ENCODE data around the gene AKAP3. TPM values are rescaled to one million over a fixed set of nuclear protein-coding genes. Genes with fewer than 3 reads are reported as not detected.

Gene AKAP3
- total RNA-seq, 1 donor from 2014 or later = 1.1 TPM

- H3K4me1 Mint-ChIP-seq (ENCODE audit: unreplicated experiment) = no peaks in the 10 kb centered on the region
- H3K27me3 Mint-ChIP-seq (ENCODE audit: unreplicated experiment) = peaks cover 16% of the 10 kb centered on the region
- no peak overlapping the region for H3K4me3 Mint-ChIP-seq (ENCODE audit: unreplicated experiment)
- H3K36me3 Mint-ChIP-seq (ENCODE audit: unreplicated experiment) = no peaks in the 10 kb centered on the region
- DNase-seq (ENCODE audit: extremely low spot score, unreplicated experiment) = no peak
- no peak for TF ChIP-seq CTCF (IDR thresholded peaks at IDR 0.05)
- no peak overlapping the region for H3K27ac Mint-ChIP-seq (ENCODE audit: unreplicated experiment)
- peaks cover 3% of the 10 kb centered on the region for H3K9me3 Mint-ChIP-seq (ENCODE audit: unreplicated experiment)
Observed at GRCh38 chr12:4591180-4591687, 57.6 kb downstream of the AKAP3 start.

GRCh38 chr12:4589941-4590340, 58.9 kb downstream of the AKAP3 start:
- H3K4me1 Mint-ChIP-seq (ENCODE audit: unreplicated experiment) = no peaks in the 10 kb centered on the region
- no peak for TF ChIP-seq CTCF (IDR thresholded peaks at IDR 0.05)
- H3K9me3 Mint-ChIP-seq (ENCODE audit: unreplicated experiment) = peaks cover 3% of the 10 kb centered on the region
- H3K36me3 Mint-ChIP-seq (ENCODE audit: unreplicated experiment) = no peaks in the 10 kb centered on the region
- H3K27me3 Mint-ChIP-seq (ENCODE audit: unreplicated experiment) = peaks cover 14% of the 10 kb centered on the region
- DNase-seq (ENCODE audit: extremely low spot score, unreplicated experiment) = no peak
- H3K4me3 Mint-ChIP-seq (ENCODE audit: unreplicated experiment) = no peak overlapping the region
- H3K27ac Mint-ChIP-seq (ENCODE audit: unreplicated experiment) = no peak overlapping the region

- no peak overlapping the region for H3K27ac Mint-ChIP-seq (ENCODE audit: unreplicated experiment)
- H3K27me3 Mint-ChIP-seq (ENCODE audit: unreplicated experiment) = peaks cover 10% of the 10 kb centered on the region
- TF ChIP-seq CTCF (IDR thresholded peaks at IDR 0.05) = no peak
- no peak for DNase-seq (ENCODE audit: extremely low spot score, unreplicated experiment)
- peaks cover 3% of the 10 kb centered on the region for H3K9me3 Mint-ChIP-seq (ENCODE audit: unreplicated experiment)
- H3K4me1 Mint-ChIP-seq (ENCODE audit: unreplicated experiment) = no peaks in the 10 kb centered on the region
- no peaks in the 10 kb centered on the region for H3K36me3 Mint-ChIP-seq (ENCODE audit: unreplicated experiment)
- no peak overlapping the region for H3K4me3 Mint-ChIP-seq (ENCODE audit: unreplicated experiment)
Observed at GRCh38 chr12:4588916-4589315, 59.9 kb downstream of the AKAP3 start.

- H3K36me3 Mint-ChIP-seq (ENCODE audit: unreplicated experiment) = no peaks in the 10 kb centered on the region
- TF ChIP-seq CTCF (IDR thresholded peaks at IDR 0.05) = no peak
- H3K27ac Mint-ChIP-seq (ENCODE audit: unreplicated experiment) = no peak overlapping the region
- H3K4me3 Mint-ChIP-seq (ENCODE audit: unreplicated experiment) = no peak overlapping the region
- H3K9me3 Mint-ChIP-seq (ENCODE audit: unreplicated experiment) = peaks cover 3% of the 10 kb centered on the region
- DNase-seq (ENCODE audit: extremely low spot score, unreplicated experiment) = no peak
- peaks cover 7% of the 10 kb centered on the region for H3K27me3 Mint-ChIP-seq (ENCODE audit: unreplicated experiment)
- no peaks in the 10 kb centered on the region for H3K4me1 Mint-ChIP-seq (ENCODE audit: unreplicated experiment)
Observed at GRCh38 chr12:4587108-4587507, 61.7 kb downstream of the AKAP3 start.

GRCh38 chr12:4586500-4586899, 62.4 kb downstream of the AKAP3 start:
- no peak overlapping the region for H3K27ac Mint-ChIP-seq (ENCODE audit: unreplicated experiment)

More at GRCh38 chr12:4586500-4586899, 62.4 kb downstream of the AKAP3 start:
- Mint-ChIP-seq H3K9me3 (ENCODE audit: unreplicated experiment) (peaks cover 3% of the 10 kb centered on the region), H3K4me1 (ENCODE audit: unreplicated experiment) (no peaks in the 10 kb centered on the region), H3K27me3 (ENCODE audit: unreplicated experiment) (peaks cover 10% of the 10 kb centered on the region), H3K36me3 (ENCODE audit: unreplicated experiment) (no peaks in the 10 kb centered on the region), H3K4me3 (ENCODE audit: unreplicated experiment) (no peak overlapping the region)
- no peak for TF ChIP-seq CTCF (IDR thresholded peaks at IDR 0.05)
- DNase-seq (ENCODE audit: extremely low spot score, unreplicated experiment) = no peak
